ENCODE data around the gene CASK. TPM values are rescaled to one million over a fixed set of nuclear protein-coding genes. Genes with fewer than 3 reads are reported as not detected.
"Not testable (repeated sequence)": the region's sequence is repeated elsewhere in the genome, so short reads cannot be mapped to it uniquely, and the experiment has no call there.

Gene CASK
- total and polyA plus RNA-seq, 9 of the 15 experiments (the other 6 are each of a cell fraction or from before 2014, with no cell fraction given) = 1.3 to 7.4 (median 5.2) TPM

DNA sequence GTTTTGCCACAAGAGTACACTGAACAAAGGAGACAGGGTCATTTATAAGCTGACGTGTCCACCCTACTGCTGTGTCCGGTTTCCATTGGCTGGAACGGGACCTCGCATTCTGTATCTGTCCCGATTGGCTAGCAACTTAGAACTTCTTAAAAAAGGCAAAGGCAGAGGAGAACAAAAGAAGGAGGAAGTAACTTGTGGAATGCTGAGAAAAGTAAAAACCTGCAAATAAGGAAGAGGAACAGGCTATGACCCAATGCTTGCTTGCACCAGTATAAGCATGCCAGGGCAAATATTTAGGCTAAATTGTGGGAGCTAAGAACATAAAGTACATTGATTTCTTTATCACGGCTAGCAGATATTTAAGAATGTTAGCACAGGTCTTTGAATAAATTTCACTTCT lies 203.7 kb downstream of the CASK start:
- BruUV-seq (replicated peaks); H4K20me1 ChIP-seq (replicated peaks; ENCODE audit: control insufficient read depth, insufficient read depth, low read length); ATAC-seq; H3K79me2 ChIP-seq (ENCODE audit: control insufficient read depth, insufficient read depth, low read length); CTCF ChIA-PET (ENCODE audit: low intra/inter-chr PET ratio); H2AFZ ChIP-seq (ENCODE audit: low read depth, low read length); in situ Hi-C loops (cut with MboI); H3K9me3 ChIP-seq (replicated peaks; ENCODE audit: control insufficient read depth, insufficient read depth, low read depth, low read length); H3K4me1 ChIP-seq (replicated peaks in 1 of 2; ENCODE audit: control insufficient read depth in 2 of 2, insufficient read depth in 2 of 2, low read length in 2 of 2); H3K27ac ChIP-seq (ENCODE audit: extremely low read depth, low read depth, low read length); intact Hi-C loops (cut with micrococcal nuclease); H3K36me3 ChIP-seq (ENCODE audit: control insufficient read depth, insufficient read depth, low read length); H3K9me1 ChIP-seq (ENCODE audit: control insufficient read depth, insufficient read depth, low read length); H3K27me3 ChIP-seq (ENCODE audit: control insufficient read depth in 2 of 2, insufficient read depth in 2 of 2, low read length in 2 of 2); H3K9ac ChIP-seq (ENCODE audit: insufficient read depth in 1 of 2, low read depth in 2 of 2, low read length in 2 of 2); FAIRE-seq; DNase-seq (ENCODE audit: extremely low read depth in 1 of 4, low spot score in 3 of 4); H3K4me2 ChIP-seq (ENCODE audit: insufficient read depth, low read length); H3K4me3 ChIP-seq: not testable (repeated sequence)
- POLR2A ChIA-PET = interaction anchor here (1.0 kb wide), 1 partner anchor 13 kb away, joined by 3 read pairs; no protein-coding TSS in a partner anchor
- 69% methylated on average over 5 of the region's 6 CpGs for WGBS (ENCODE audit: insufficient coverage, low coverage, missing lambda C conversion rate)

DNA sequence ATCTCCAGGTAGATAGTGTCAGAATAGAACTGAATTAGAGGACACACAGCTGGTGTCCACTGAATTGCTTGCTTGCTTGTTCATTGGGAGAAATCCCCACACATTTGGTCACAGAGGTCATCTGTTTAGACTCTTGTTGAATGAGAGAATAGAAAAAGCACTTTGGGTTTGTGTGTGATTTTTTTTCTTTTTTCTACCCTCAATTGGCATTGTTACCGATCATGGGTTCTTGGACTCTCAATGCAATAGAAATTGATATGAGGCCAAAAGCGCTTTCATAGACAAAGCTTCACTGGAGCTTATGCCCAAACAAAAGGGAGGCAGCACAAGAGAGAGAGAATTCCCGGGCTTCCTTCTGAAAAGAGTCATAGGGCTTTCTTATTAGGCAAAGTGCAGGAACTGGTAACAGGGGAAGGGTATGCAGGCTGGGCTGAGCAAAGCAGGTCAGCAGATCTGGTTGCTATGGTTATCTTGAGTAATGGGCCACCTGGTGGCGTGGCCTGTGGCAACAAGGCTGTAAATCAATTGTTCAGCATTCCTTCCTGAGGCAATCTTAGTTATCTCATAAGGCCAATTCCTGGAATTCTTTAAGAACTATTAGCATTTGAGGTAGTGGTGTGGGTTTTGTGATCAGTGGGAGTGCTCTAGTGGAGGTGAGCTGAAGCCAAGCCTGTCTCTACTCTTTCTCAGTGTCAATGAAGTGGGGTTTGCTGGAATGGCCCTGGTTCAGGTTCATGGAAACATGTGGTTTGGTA lies 204.7 kb downstream of the CASK start:
- ChIA-PET CTCF (ENCODE audit: low intra/inter-chr PET ratio) (no interaction called here), POLR2A (no interaction called here)
- Histone ChIP-seq H3K27me3 (ENCODE audit: control insufficient read depth in 2 of 2, insufficient read depth in 2 of 2, low read length in 2 of 2) (no peaks in the 10 kb centered on the region), H3K4me1 (replicated peaks in 1 of 2; ENCODE audit: control insufficient read depth in 2 of 2, insufficient read depth in 2 of 2, low read length in 2 of 2) (peaks cover 0 to 2% of the 10 kb centered on the region in 2 experiments; a peak in 2 of 5 replicates), H3K4me2 (ENCODE audit: insufficient read depth, low read length) (no peak overlapping the region), H3K27ac (ENCODE audit: extremely low read depth, low read depth, low read length) (no peak overlapping the region), H3K9me3 (replicated peaks; ENCODE audit: control insufficient read depth, insufficient read depth, low read depth, low read length) (no peaks in the 10 kb centered on the region), H3K9me1 (ENCODE audit: control insufficient read depth, insufficient read depth, low read length) (no peaks in the 10 kb centered on the region), H3K9ac (ENCODE audit: insufficient read depth in 1 of 2, low read depth in 2 of 2, low read length in 2 of 2) (no peak overlapping the region), H3K36me3 (ENCODE audit: control insufficient read depth, insufficient read depth, low read length) (no peaks in the 10 kb centered on the region), H2AFZ (ENCODE audit: low read depth, low read length) (no peak overlapping the region), H3K79me2 (ENCODE audit: control insufficient read depth, insufficient read depth, low read length) (no peaks in the 10 kb centered on the region), H3K4me3 (no peak overlapping the region), H4K20me1 (replicated peaks; ENCODE audit: control insufficient read depth, insufficient read depth, low read length) (no peaks in the 10 kb centered on the region)
- FAIRE-seq = no peak
- BruUV-seq (replicated peaks) = no TSS peak
- in situ Hi-C loops (cut with MboI) = no loop called here
- intact Hi-C loops (cut with micrococcal nuclease) = no loop called here
- DNase-seq (ENCODE audit: extremely low read depth in 1 of 4, low spot score in 3 of 4) = no peak
- 30% methylated on average over 3 of the region's 4 CpGs for WGBS (ENCODE audit: insufficient coverage, low coverage, missing lambda C conversion rate)
- no peak for ATAC-seq
- TF ChIP-seq SP1 (CRISPR knock-in tag; IDR thresholded peaks at IDR 0.05) = no peak
- TF ChIP-seq RFX1 (IDR thresholded peaks at IDR 0.05) = peak; percentile 42
- TF ChIP-seq, protein P1, sequence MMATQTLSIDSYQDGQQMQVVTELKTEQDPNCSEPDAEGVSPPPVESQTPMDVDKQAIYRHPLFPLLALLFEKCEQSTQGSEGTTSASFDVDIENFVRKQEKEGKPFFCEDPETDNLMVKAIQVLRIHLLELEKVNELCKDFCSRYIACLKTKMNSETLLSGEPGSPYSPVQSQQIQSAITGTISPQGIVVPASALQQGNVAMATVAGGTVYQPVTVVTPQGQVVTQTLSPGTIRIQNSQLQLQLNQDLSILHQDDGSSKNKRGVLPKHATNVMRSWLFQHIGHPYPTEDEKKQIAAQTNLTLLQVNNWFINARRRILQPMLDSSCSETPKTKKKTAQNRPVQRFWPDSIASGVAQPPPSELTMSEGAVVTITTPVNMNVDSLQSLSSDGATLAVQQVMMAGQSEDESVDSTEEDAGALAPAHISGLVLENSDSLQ (IDR thresholded peaks at IDR 0.05) = 0 out of 2 replicates have a peak, but pooled peaks have one; percentile 5
- TF ChIP-seq, protein P2, sequence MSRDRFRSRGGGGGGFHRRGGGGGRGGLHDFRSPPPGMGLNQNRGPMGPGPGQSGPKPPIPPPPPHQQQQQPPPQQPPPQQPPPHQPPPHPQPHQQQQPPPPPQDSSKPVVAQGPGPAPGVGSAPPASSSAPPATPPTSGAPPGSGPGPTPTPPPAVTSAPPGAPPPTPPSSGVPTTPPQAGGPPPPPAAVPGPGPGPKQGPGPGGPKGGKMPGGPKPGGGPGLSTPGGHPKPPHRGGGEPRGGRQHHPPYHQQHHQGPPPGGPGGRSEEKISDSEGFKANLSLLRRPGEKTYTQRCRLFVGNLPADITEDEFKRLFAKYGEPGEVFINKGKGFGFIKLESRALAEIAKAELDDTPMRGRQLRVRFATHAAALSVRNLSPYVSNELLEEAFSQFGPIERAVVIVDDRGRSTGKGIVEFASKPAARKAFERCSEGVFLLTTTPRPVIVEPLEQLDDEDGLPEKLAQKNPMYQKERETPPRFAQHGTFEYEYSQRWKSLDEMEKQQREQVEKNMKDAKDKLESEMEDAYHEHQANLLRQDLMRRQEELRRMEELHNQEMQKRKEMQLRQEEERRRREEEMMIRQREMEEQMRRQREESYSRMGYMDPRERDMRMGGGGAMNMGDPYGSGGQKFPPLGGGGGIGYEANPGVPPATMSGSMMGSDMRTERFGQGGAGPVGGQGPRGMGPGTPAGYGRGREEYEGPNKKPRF (IDR thresholded peaks at IDR 0.05; ENCODE audit: low read depth, low read length) = no peak
- TF ChIP-seq, protein P3, sequence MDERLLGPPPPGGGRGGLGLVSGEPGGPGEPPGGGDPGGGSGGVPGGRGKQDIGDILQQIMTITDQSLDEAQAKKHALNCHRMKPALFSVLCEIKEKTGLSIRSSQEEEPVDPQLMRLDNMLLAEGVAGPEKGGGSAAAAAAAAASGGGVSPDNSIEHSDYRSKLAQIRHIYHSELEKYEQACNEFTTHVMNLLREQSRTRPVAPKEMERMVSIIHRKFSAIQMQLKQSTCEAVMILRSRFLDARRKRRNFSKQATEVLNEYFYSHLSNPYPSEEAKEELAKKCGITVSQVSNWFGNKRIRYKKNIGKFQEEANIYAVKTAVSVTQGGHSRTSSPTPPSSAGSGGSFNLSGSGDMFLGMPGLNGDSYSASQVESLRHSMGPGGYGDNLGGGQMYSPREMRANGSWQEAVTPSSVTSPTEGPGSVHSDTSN (CRISPR knock-in tag; IDR thresholded peaks at IDR 0.05; ENCODE audit: low read depth) = no peak
- TF ChIP-seq, protein P3 (tag; conservative IDR thresholded peaks at IDR 0.05; ENCODE audit: low read depth) = peak; percentile 23; the same call in 1 of the 2 replicates
- TF ChIP-seq TSC22D4 (tag; IDR thresholded peaks at IDR 0.05) = no peak
- TF ChIP-seq RBM15 (IDR thresholded peaks at IDR 0.05; ENCODE audit: insufficient read depth, low read length) = no peak
- TF ChIP-seq STAT5B (CRISPR knock-in tag; IDR thresholded peaks at IDR 0.05) = no peak
